H1 (cell line): Measurements from ENCODE around the gene ARHGEF16. TPM values are rescaled to one million over a fixed set of nuclear protein-coding genes. Genes with fewer than 3 reads are reported as not detected.

ENCODE experiments used
- CTCF ChIA-PET: fragments of 300-600 bp; sonication (Branson Sonifier 250); formaldehyde crosslinking; loops from one replicate; lab custom pipeline; 2021; ENCODE audit not compliant: partially characterized antibody; lab: Charles Lee
- POLR2A ChIA-PET: fragments of 300-600 bp; sonication (Branson Sonifier 250); formaldehyde crosslinking; loops from one replicate; lab custom pipeline; 2021; ENCODE audit warnings: inconsistent platforms; ENCODE audit not compliant: partially characterized antibody; lab: Charles Lee
- DNase-seq, 2 experiments: peaks; one replicate each; pipeline versions ENCODE4 v3.0.0 to v3.0.0-alpha.2; 2010 to 2022; ENCODE audit warnings: low spot score in 2 of 2, low read depth in 1 of 2, mixed read lengths in 1 of 2
- FAIRE-seq: peaks from 2 replicates; lab custom pipeline; 2011; peaks lifted over from hg19 to GRCh38; lab: Jason Lieb, UNC
- H2AFZ ChIP-seq: 2 replicates; pipeline ENCODE4 v1.8.1; 2012; ENCODE audit warnings: low read length, inconsistent platforms
- H2AK5ac ChIP-seq: 2 replicates; pipeline ENCODE4 v1.6.1; 2013; ENCODE audit warnings: low read depth, low read length
- H2BK120ac ChIP-seq: replicated peaks from 2 replicates; pipeline ENCODE3; 2013; ENCODE audit warnings: low read depth, low read length, inconsistent platforms
- H2BK12ac ChIP-seq: 2 replicates; pipeline ENCODE4 v1.6.1; 2013; ENCODE audit warnings: low read depth, low read length
- H2BK15ac ChIP-seq: 2 replicates; pipeline ENCODE4 v1.6.1; 2013; ENCODE audit warnings: low read length
- H2BK20ac ChIP-seq: 2 replicates; pipeline ENCODE4 v1.6.1; 2013; ENCODE audit warnings: low read length
- H2BK5ac ChIP-seq: 2 replicates; pipeline ENCODE4 v1.6.1; 2013; ENCODE audit warnings: low read depth, low read length
- H3K14ac ChIP-seq: 2 replicates; pipeline ENCODE4 v1.6.1; 2013; ENCODE audit warnings: inconsistent platforms; ENCODE audit not compliant: insufficient read length
- H3K18ac ChIP-seq: 2 replicates; pipeline ENCODE4 v1.6.1; 2013; ENCODE audit warnings: low read length; ENCODE audit errors: extremely low read depth
- H3K23ac ChIP-seq: 2 replicates; pipeline ENCODE4 v1.6.1; 2013; ENCODE audit warnings: inconsistent platforms; ENCODE audit not compliant: insufficient read length
- H3K23me2 ChIP-seq: 2 replicates; pipeline ENCODE4 v1.6.1; 2013; ENCODE audit warnings: low read depth, low read length
- H3K27ac ChIP-seq: 2 replicates; pipeline ENCODE4 v1.6.1; 2011; ENCODE audit warnings: low read depth, low read length, inconsistent platforms
- H3K27me3 ChIP-seq, 4 experiments: replicated peaks in 1 of 4; 1 replicate in 1 of 4; 2 replicates in 3 of 4; pipeline versions ENCODE4 v1.6.1 to v1.8.1; 2011 to 2013; ENCODE audit warnings: low read length in 3 of 4, mild to moderate bottlenecking in 3 of 4, inconsistent platforms in 2 of 4, mixed read lengths in 2 of 4, moderate library complexity in 1 of 4; ENCODE audit not compliant: control insufficient read depth in 3 of 4, insufficient read depth in 3 of 4; ENCODE audit errors: extremely low read depth in 1 of 4
- H3K36me3 ChIP-seq, 4 experiments: 2 replicates each; pipeline versions ENCODE4 v1.6.1 to v1.8.1; 2011 to 2013; ENCODE audit warnings: mild to moderate bottlenecking in 4 of 4, low read length in 3 of 4, moderate library complexity in 2 of 4, control low read depth in 1 of 4, inconsistent platforms in 1 of 4; ENCODE audit not compliant: insufficient read depth in 4 of 4, control insufficient read depth in 2 of 4
- H3K4ac ChIP-seq: replicated peaks from 2 replicates; pipeline ENCODE3; 2013; ENCODE audit warnings: low read length, low read depth, mixed read lengths, inconsistent platforms; ENCODE audit not compliant: insufficient read length
- H3K4me1 ChIP-seq, 4 experiments: replicated peaks in 1 of 4; 1 replicate in 1 of 4; 2 replicates in 3 of 4; pipeline versions ENCODE4 v1.6.1 to v1.8.1; 2011 to 2013; ENCODE audit warnings: low read length in 3 of 4, inconsistent platforms in 2 of 4, mixed read lengths in 1 of 4; ENCODE audit not compliant: insufficient read depth in 4 of 4, control insufficient read depth in 3 of 4
- H3K4me2 ChIP-seq, 2 experiments: 2 replicates each; pipeline versions ENCODE4 v1.6.1 to v1.8.1; 2011 to 2013; ENCODE audit warnings: low read depth in 2 of 2, low read length in 2 of 2, control low read depth in 1 of 2, inconsistent platforms in 1 of 2, mild to moderate bottlenecking in 1 of 2; ENCODE audit not compliant: insufficient read depth in 1 of 2
- H3K4me3 ChIP-seq, 4 experiments: fragments of 200-600, 300-600 bp in 1 of 4; sonication (generic), shearing (Covaris generic), sonication (Bioruptor Twin) in 1 of 4; 2 replicates each; pipeline versions ENCODE4 v1.5.1 to v1.8.1; 2011 to 2016; ENCODE audit warnings: low read length in 4 of 4, low read depth in 3 of 4, control low read depth in 2 of 4, inconsistent platforms in 2 of 4, mild to moderate bottlenecking in 2 of 4, mixed read lengths in 1 of 4, moderate library complexity in 1 of 4; ENCODE audit not compliant: insufficient read depth in 2 of 4; ENCODE audit errors: extremely low read depth in 1 of 4
- H3K56ac ChIP-seq: replicated peaks from 2 replicates; pipeline ENCODE3; 2013; ENCODE audit warnings: low read depth, mild to moderate bottlenecking, mixed read lengths, low read length, inconsistent platforms; ENCODE audit not compliant: insufficient read length
- H3K79me1 ChIP-seq: 2 replicates; pipeline ENCODE4 v1.6.1; 2013; ENCODE audit warnings: low read depth, low read length, control low read depth
- H3K79me2 ChIP-seq, 2 experiments: 2 replicates each; pipeline versions ENCODE4 v1.6.1 to v1.8.1; 2012 to 2013; ENCODE audit warnings: low read length in 2 of 2, mild to moderate bottlenecking in 2 of 2, inconsistent platforms in 1 of 2; ENCODE audit not compliant: insufficient read depth in 2 of 2, control insufficient read depth in 1 of 2
- H3K9ac ChIP-seq, 4 experiments: replicated peaks in 1 of 4; 1 replicate in 1 of 4; 2 replicates in 3 of 4; pipeline versions ENCODE4 v1.6.1 to v1.8.1; 2011 to 2013; ENCODE audit warnings: low read depth in 3 of 4, low read length in 3 of 4, control low read depth in 2 of 4, mild to moderate bottlenecking in 2 of 4, moderate library complexity in 2 of 4, inconsistent platforms in 1 of 4; ENCODE audit errors: extremely low read depth in 1 of 4
- H3K9me3 ChIP-seq, 2 experiments: 2 replicates each; pipeline versions ENCODE4 v1.6.1 to v1.8.1; 2012 to 2013; ENCODE audit warnings: mild to moderate bottlenecking in 2 of 2, moderate library complexity in 2 of 2, control low read depth in 1 of 2, inconsistent platforms in 1 of 2, low read depth in 1 of 2, low read length in 1 of 2, mixed read lengths in 1 of 2; ENCODE audit not compliant: insufficient read depth in 2 of 2
- H4K20me1 ChIP-seq, 2 experiments: replicated peaks in 1 of 2; 2 replicates each; pipeline versions ENCODE3 to v1.8.1; 2011 to 2013; ENCODE audit warnings: inconsistent platforms in 2 of 2, low read length in 2 of 2, mild to moderate bottlenecking in 1 of 2; ENCODE audit not compliant: insufficient read depth in 2 of 2, control insufficient read depth in 1 of 2
- H4K5ac ChIP-seq: 2 replicates; pipeline ENCODE4 v1.6.1; 2013; ENCODE audit warnings: low read length, low read depth, mixed read lengths, inconsistent platforms; ENCODE audit not compliant: insufficient read length
- H4K8ac ChIP-seq: 2 replicates; pipeline ENCODE4 v1.8.0; 2013; ENCODE audit warnings: mild to moderate bottlenecking, moderate library complexity, low read length, inconsistent platforms; ENCODE audit not compliant: insufficient read depth; ENCODE audit errors: extremely low read depth
- H4K91ac ChIP-seq: replicated peaks from 2 replicates; pipeline ENCODE3; 2013; ENCODE audit warnings: low read length, mixed read lengths, inconsistent platforms; ENCODE audit not compliant: insufficient read length
- KDM5A ChIP-seq: fragments of 200-600 bp; IDR thresholded peaks from 2 replicates; pipeline ENCODE4 v1.7.1; 2012; ENCODE audit warnings: mild to moderate bottlenecking, low read length, inconsistent platforms, mixed read lengths
- RBBP5 ChIP-seq: IDR thresholded peaks from 2 replicates; pipeline ENCODE4 v1.7.1; 2012; ENCODE audit warnings: low read depth, mild to moderate bottlenecking, inconsistent platforms, low read length, moderate library complexity, borderline replicate concordance
- WGBS, 2 experiments: shearing (Covaris generic) in 1 of 2; methylation state at CpG; one replicate each; pipeline versions ENCODE4 v1.1.6 to v1.1.7; 2013 to 2015; ENCODE audit warnings: low lambda C conversion rate in 2 of 2, mixed read lengths in 2 of 2, inconsistent platforms in 1 of 2, low coverage in 1 of 2, missing lambda C conversion rate in 1 of 2; ENCODE audit not compliant: insufficient replicate concordance in 2 of 2, insufficient coverage in 1 of 2, insufficient read length in 1 of 2; ENCODE audit errors: extremely low coverage in 1 of 2, missing lambda C conversion rate in 1 of 2; 5-methylcytosine and 5-hydroxymethylcytosine counted together
- polyA plus RNA-seq, 7 experiments: library from polyadenylated mRNA; depleted of rRNA in 3 of 7; stranded (reverse) in 5 of 7; unstranded in 2 of 7; fragments of >200 nt in 5 of 7; fragments of 200-250 nt in 2 of 7; gene quantifications; 1 replicate in 5 of 7; 2 replicates in 1 of 7; 4 replicates in 1 of 7; pipeline versions ENCODE4 v1.2.1 to v1.2.3, GENCODE V29; 2011 to 2013; ENCODE audit warnings: missing spikeins in 2 of 7, mixed read lengths in 2 of 7
- total RNA-seq: library from RNA; stranded (reverse); fragmentation: NEBNext Ultra II Directional; extraction: Animal tissue kit (Norgen Biotek cat#: 25700); gene quantifications from 2 replicates; pipeline ENCODE4 v1.2.1, GENCODE V29; 2021

ARHGEF16 gene
- total and polyA plus RNA-seq, 2 of the 8 experiments (the other 6 are each of a cell fraction or from before 2014, with no cell fraction given), result 18.3 to 20.7 TPM

DNA sequence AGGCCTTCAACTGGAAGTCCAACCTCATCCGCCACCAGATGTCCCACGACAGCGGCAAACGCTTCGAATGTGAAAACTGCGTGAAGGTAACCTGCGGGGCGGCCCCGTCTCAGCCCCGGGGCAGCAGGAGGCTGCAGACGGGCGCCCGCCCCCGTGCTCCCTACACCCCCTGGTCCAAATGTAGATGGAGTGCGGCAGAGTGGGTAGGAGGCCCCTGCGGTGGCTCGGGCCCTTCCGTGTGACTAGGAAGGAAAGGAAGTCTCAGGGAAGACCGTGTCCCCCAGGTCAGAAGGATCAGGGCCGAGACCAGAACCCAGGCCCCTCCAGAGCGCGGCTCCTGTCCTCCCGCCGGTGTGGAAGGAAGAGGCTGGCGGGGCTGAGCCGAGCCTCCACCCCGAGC is 49.7 kb upstream of the ARHGEF16 start:
- Histone ChIP-seq H3K79me1 (no peaks in the 10 kb centered on the region), H4K20me1 (peaks cover 0 to 14% of the 10 kb centered on the region in 2 experiments), H2BK20ac (no peak overlapping the region), H3K27ac (no peak overlapping the region), H3K4ac (no peak overlapping the region), H2BK12ac (no peak overlapping the region), H3K4me1 (no peaks in the 10 kb centered on the region), H2AK5ac (no peak overlapping the region), H3K4me3 (no peak overlapping the region), H3K36me3 (no peaks in the 10 kb centered on the region; a peak in 2 of 8 replicates), H3K23ac (no peak overlapping the region), H3K18ac (no peak overlapping the region), H3K9ac (no peak overlapping the region), H4K8ac (0 out of 2 replicates have a peak overlapping the region, but pooled peaks have one; percentile 18), H3K9me3 (no peaks in the 10 kb centered on the region), H2BK5ac (no peak overlapping the region), H3K23me2 (peaks cover 9% of the 10 kb centered on the region), H3K79me2 (no peaks in the 10 kb centered on the region), H2BK15ac (no peak overlapping the region), H3K4me2 (no peak overlapping the region), H4K5ac (no peak overlapping the region), H3K27me3 (no peaks in the 10 kb centered on the region), H4K91ac (no peak overlapping the region), H2AFZ (no peak overlapping the region), H3K56ac (no peak overlapping the region), H2BK120ac (no peak overlapping the region), H3K14ac (no peak overlapping the region)
- no peak for DNase-seq
- ChIA-PET CTCF (interaction anchor here (1.2 to 2.3 kb wide), 4 partner anchors 12 to 320 kb away, joined by 3 to 20 read pairs (median 6); no protein-coding TSS in a partner anchor), POLR2A (no interaction called here)
- no peak for FAIRE-seq
- WGBS, 2 experiments, result 92% methylated on average over 23 of the region's 27 CpGs; no CpG with 5 or more reads in 1 of the 2 experiments
- TF ChIP-seq RBBP5, result no peak
- TF ChIP-seq KDM5A, result no peak
